Measurements from ENCODE around the gene RAB44. TPM values are rescaled to one million over a fixed set of nuclear protein-coding genes. Genes with fewer than 3 reads are reported as not detected.

The RAB44 gene
- total and polyA plus RNA-seq, 2 of the 13 experiments (the other 11 are each of a cell fraction or from before 2014, with no cell fraction given) = not detected

GRCh38 chr6:36666826-36667591, 30.6 kb upstream of the RAB44 start (continued):
- TF ChIP-seq SRSF1 (optimal IDR thresholded peaks at IDR 0.05; ENCODE audit: low read depth, low read length) (peak; percentile 41), ELF1 (CRISPR knock-in tag; IDR thresholded peaks at IDR 0.05) (peak; percentile 73), ZBTB1 (CRISPR knock-in tag; IDR thresholded peaks at IDR 0.05; ENCODE audit: borderline replicate concordance) (no peak), ZBTB3 (CRISPR knock-in tag; IDR thresholded peaks at IDR 0.05; ENCODE audit: borderline replicate concordance, low read depth) (no peak), ZFY (CRISPR knock-in tag; IDR thresholded peaks at IDR 0.05) (peak; percentile 96), YEATS2 (CRISPR knock-in tag; IDR thresholded peaks at IDR 0.05; ENCODE audit: borderline replicate concordance) (peak; percentile 80; the same call in 1 of the 2 replicates), ATM (IDR thresholded peaks at IDR 0.05; ENCODE audit: borderline replicate concordance) (no peak), NFYB (CRISPR knock-in tag; IDR thresholded peaks at IDR 0.05) (no peak), SMAD3 (CRISPR knock-in tag; IDR thresholded peaks at IDR 0.05) (peak; percentile 95), ZFAT (CRISPR knock-in tag; conservative IDR thresholded peaks at IDR 0.05) (no peak), ZNF773 (CRISPR knock-in tag; IDR thresholded peaks at IDR 0.05; ENCODE audit: borderline replicate concordance) (0 out of 2 replicates have a peak, but pooled peaks have one; percentile 56), CBX5 (CRISPR knock-in tag; IDR thresholded peaks at IDR 0.05; ENCODE audit: borderline replicate concordance) (peak; percentile 99), KDM6A (CRISPR knock-in tag; IDR thresholded peaks at IDR 0.05; ENCODE audit: low read depth) (peak; percentile 63; the same call in 1 of the 2 replicates), NFIC (IDR thresholded peaks at IDR 0.05; ENCODE audit: low read length) (0 out of 2 replicates have a peak, but pooled peaks have one; percentile 62), SPEN (CRISPR knock-in tag; IDR thresholded peaks at IDR 0.05; ENCODE audit: low read depth) (peak; percentile 90), BRF2 (CRISPR knock-in tag; IDR thresholded peaks at IDR 0.05) (no peak), TRAFD1 (CRISPR knock-in tag; IDR thresholded peaks at IDR 0.05; ENCODE audit: borderline replicate concordance) (no peak), CHD4 (IDR thresholded peaks at IDR 0.05; ENCODE audit: borderline replicate concordance, low read length) (no peak)
- TF ChIP-seq, protein P1, sequence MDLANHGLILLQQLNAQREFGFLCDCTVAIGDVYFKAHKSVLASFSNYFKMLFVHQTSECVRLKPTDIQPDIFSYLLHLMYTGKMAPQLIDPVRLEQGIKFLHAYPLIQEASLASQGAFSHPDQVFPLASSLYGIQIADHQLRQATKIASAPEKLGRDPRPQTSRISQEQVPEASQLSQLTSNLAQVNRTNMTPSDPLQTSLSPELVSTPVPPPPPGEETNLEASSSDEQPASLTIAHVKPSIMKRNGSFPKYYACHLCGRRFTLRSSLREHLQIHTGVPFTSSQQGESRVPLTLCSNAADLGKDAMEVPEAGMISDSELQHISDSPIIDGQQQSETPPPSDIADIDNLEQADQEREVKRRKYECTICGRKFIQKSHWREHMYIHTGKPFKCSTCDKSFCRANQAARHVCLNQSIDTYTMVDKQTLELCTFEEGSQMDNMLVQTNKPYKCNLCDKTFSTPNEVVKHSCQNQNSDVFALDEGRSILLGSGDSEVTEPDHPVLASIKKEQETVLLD (CRISPR knock-in tag; IDR thresholded peaks at IDR 0.05; ENCODE audit: low read depth) = 0 out of 2 replicates have a peak, but pooled peaks have one; percentile 41
- TF ChIP-seq, protein P2, sequence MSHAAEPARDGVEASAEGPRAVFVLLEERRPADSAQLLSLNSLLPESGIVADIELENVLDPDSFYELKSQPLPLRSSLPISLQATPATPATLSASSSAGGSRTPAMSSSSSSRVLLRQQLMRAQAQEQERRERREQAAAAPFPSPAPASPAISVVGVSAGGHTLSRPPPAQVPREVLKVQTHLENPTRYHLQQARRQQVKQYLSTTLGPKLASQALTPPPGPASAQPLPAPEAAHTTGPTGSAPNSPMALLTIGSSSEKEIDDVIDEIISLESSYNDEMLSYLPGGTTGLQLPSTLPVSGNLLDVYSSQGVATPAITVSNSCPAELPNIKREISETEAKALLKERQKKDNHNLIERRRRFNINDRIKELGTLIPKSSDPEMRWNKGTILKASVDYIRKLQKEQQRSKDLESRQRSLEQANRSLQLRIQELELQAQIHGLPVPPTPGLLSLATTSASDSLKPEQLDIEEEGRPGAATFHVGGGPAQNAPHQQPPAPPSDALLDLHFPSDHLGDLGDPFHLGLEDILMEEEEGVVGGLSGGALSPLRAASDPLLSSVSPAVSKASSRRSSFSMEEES (CRISPR knock-in tag; IDR thresholded peaks at IDR 0.05) = peak; percentile 82; the same call in 1 of the 2 replicates
- TF ChIP-seq, protein P3, sequence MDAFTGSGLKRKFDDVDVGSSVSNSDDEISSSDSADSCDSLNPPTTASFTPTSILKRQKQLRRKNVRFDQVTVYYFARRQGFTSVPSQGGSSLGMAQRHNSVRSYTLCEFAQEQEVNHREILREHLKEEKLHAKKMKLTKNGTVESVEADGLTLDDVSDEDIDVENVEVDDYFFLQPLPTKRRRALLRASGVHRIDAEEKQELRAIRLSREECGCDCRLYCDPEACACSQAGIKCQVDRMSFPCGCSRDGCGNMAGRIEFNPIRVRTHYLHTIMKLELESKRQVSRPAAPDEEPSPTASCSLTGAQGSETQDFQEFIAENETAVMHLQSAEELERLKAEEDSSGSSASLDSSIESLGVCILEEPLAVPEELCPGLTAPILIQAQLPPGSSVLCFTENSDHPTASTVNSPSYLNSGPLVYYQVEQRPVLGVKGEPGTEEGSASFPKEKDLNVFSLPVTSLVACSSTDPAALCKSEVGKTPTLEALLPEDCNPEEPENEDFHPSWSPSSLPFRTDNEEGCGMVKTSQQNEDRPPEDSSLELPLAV (CRISPR knock-in tag; conservative IDR thresholded peaks at IDR 0.05; ENCODE audit: low read depth) = no peak
